Measurements from ENCODE around the gene RMDN2.

DNA sequence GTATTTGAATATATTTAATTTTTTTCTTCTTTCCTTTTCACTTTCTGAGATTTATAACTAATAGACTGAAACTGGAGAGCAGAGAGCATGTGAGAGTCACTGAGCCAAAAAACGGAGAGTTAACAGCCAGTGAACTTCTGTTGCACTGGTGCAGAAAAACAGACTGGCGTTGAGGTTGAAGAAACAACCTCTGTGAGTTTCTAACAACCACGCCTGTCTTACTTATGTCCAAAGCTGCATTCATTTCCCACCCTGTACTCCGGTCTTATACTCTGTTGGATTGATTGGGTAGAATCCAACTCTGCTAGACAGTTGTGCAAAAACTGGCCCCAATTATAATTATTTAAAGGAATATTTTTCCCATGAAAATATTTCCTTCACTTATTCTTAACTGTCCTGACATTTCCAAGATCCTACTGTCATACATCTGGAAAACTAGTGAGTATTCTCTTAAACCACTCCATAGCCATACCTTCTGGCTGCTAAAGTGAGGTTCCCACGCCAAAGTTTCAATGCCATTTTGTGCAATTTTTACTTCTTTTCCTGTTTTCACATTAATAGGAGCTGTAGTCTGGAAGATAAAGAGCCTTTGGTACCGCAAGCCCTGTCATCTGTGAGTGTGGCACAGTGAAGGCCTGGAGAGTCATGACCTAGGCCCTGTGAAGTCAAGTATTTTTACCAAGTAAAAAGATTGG, 141.5 kb downstream of the RMDN2 start:
- no peak for TF ChIP-seq CTCF (IDR thresholded peaks at IDR 0.05)
- no peak for TF ChIP-seq POLR2A (IDR thresholded peaks at IDR 0.05)
- TF ChIP-seq EP300 (IDR thresholded peaks at IDR 0.05) = no peak

Measured in tibial nerve (tissue), 4 donors.